Stimulated activated naive CD4-positive, alpha-beta T cell (primary cell): Measurements from ENCODE around the gene C20orf96.
A peak's percentile ranks its signal among the peaks of the same experiment; 100 is the strongest.
"Not testable (repeated sequence)": the region's sequence is repeated elsewhere in the genome, so short reads cannot be mapped to it uniquely, and the experiment has no call there.

Source experiments
- DNase-seq, 6 experiments: peaks; one replicate each; lab custom pipeline; 2025; lab: John Stamatoyannopoulos, UW

The C20orf96 gene

GRCh38 chr20:278607-279571, 11.7 kb downstream of the C20orf96 start:
- no peak for DNase-seq

- no peak for DNase-seq
Measured at GRCh38 chr20:278181-278580, 12.4 kb downstream of the C20orf96 start.

GRCh38 chr20:277496-277781, 13.1 kb downstream of the C20orf96 start:
- DNase-seq, result no peak

GRCh38 chr20:276620-277495, 13.7 kb downstream of the C20orf96 start:
- no peak for DNase-seq

DNA sequence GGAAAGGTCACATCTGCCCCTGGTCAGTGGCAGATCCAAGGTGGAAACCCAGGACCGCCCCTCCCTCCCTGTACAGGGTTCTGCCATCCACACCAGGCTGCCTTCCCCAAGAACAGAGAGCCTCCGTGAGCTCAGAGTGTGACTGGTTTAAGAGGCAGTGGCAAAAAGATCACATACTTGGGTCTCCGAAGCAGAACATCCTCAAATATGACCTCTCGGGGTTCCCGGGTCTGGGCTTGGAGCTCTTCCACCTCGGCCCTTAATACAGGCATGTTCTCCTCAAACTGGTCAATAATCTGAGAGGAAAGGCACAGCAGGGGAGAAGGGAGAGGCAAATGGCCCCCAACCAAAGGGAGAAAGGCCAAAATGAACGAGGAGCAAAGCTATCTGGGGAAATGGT, 14.8 kb downstream of the C20orf96 start:
- no peak for DNase-seq

DNA sequence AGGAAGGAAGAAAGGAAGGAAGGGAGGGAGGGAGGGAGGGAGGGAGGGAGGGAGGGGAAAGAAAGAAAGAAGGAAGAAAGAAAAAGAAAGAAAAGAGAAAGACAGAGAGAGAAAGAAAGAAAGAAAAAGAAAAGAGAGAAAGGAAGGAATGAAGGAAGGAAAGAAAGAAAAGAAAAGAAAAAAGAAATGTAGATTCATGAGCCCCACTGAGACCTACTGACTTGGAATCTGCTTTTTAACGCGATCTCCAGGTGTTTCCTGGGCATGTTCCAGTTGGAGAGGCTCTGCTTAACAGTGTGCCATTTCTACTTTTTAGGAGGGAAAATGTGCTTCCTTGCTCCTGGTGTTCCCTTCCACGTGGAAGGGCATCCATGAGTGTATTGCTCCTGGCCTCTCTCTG, 16.7 kb downstream of the C20orf96 start:
- DNase-seq, result no peak

DNA sequence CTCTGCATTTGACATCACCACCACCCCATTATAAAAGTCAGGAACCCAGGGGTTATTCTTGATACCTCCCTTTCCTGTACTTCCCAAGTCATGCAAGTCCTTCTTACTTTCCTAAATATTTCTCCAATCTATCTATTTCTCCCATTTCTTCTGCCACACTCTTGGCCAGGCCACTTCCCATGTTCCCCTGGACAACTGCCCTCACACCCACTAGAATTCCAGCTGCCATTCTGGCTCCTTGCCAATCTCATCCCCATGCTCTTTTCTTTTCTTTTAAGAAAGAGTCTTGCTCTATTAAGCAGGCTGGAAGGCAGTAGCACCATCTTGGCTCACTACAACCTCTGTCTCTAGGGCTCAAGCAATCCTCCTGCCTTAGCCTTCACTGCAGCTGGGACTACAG, 17.8 kb downstream of the C20orf96 start:
- no peak for DNase-seq

DNA sequence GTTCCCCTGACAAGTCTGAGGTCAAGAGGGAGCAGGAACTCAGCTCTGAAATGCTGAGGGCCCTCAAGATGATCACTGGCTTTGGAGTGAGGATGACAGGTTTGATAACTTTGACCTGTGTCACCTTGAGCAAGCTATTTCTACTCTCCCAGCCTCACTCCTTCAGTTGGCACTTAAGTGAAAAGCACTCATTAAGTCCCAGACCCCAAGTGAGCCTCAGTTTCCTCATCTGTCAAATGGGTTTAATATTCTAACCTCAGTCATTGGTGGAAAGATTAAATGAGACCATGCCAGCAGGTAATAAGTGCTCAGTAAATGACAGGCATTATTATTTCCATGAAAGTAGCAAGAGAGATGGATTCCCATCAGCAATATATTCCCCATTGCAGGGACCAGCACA, 19.0 kb downstream of the C20orf96 start:
- DNase-seq, result no peak

- no peak for DNase-seq
Measured at GRCh38 chr20:271069-271468, 19.5 kb downstream of the C20orf96 start.

DNA sequence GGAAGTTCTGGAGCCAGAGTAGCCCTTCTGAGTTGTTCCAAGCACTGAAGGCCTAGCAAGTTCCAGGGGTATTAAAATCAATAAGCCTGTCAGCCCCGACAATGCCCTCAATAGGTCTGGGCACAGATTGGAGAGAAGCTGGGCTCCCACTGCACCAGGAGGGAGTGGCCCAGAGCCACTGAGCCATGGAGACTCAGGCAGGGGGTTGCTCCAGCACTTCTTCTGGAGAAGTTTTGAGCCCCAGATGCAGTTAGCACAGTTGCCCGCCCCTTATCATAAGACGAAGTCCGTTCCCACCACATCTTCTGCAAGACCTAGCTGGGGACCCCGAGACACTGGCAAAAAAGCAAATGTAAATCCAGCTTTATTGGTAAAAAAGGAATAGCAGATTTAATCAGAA, 20.0 kb downstream of the C20orf96 start:
- DNase-seq, result no peak

DNA sequence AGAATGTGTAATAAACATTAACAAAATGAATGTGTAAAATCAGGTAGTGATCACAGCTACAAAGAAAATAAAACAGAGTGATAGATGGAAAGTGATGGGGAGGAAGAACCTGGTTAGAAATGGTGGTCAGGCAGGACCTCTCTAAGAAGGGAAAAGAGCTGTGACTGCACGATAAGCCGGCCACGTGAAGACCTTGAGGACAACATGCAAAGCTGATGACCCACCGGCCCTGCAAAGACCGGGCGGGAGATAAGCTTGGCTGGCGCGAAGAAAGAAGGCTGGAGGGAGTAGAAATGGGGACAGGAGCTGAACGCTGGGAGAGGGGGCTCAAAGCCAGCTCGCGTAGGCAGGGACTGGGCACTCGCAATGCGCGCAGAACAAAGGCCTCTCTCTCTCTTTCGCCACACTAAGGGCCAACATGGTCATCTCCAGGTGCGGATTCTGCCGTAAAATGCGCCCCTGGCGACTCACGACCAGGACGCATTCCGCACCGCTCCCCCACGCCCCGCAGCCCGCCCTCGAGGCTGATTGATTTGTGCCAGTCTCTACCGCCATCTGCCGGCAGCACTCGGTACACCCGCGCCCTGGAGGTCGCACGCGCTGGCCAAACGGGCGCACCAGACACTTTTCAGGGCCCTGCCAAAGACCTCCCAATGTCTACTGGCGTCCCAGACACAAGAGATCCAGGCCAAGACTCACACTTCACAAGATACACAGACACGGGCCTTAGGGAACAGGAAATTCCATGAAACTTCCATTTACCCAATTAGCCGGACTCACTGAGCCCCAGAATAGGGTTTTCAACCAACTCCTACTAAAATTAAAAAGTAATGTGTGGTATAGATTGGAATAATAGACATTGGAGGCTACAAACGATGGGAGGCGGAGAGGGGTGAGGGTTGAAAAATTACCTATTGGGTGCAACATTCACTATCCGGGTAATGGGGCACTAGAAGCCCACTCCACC, 23.7 kb downstream of the C20orf96 start:
- peak; percentile 66 to 88 (median 84) for DNase-seq

GRCh38 chr20:263701-264100, 26.8 kb downstream of the C20orf96 start:
- DNase-seq, result no peak

GRCh38 chr20:259981-260380, 30.6 kb downstream of the C20orf96 start:
- no peak for DNase-seq

DNA sequence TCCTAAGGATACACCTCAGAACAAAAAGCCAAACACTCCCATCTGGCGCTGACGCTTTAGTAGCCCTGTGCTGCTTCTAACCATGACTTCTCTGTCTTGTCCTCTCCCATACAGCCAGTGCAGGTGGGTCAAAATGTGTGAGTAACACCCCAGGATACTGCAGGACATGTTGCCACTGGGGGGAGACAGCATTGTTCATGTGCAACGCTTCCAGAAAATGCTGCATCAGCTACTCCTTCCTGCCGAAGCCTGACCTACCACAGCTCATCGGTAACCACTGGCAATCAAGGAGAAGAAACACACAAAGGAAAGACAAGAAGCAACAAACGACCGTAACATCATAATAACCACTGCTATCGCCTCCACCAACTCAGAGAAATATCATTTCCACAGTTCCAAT, 31.6 kb downstream of the C20orf96 start:
- DNase-seq, result no peak

GRCh38 chr20:258269-258858, 32.2 kb downstream of the C20orf96 start:
- DNase-seq, result no peak

GRCh38 chr20:257419-257818, 33.1 kb downstream of the C20orf96 start, which contains the start of gene DEFB132:
Gene DEFB132 (plus strand): TSS chr20:257724. CDS start chr20:257779, 55 bp downstream.
- no peak for DNase-seq

DNA sequence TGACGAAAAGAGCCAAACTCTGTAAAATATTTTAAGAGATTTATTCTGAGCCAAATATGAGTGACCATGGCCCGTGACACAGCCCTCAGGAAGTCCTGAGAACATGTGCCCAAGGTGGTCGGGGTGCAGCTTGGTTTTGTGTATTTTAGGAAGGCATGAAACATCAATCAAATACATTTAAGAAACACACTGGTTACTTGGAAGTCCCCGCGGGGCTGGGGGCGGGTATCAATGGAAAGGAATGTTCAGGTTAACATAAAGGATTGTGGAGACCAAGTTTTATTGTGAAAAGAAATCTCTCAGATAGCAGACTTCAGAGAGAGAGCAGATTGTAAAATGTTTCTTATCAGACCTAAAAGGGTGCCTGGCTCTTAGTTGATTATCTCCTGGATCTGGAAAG, 37.1 kb downstream of the C20orf96 start:
- DNase-seq, result not testable (repeated sequence)

DNA sequence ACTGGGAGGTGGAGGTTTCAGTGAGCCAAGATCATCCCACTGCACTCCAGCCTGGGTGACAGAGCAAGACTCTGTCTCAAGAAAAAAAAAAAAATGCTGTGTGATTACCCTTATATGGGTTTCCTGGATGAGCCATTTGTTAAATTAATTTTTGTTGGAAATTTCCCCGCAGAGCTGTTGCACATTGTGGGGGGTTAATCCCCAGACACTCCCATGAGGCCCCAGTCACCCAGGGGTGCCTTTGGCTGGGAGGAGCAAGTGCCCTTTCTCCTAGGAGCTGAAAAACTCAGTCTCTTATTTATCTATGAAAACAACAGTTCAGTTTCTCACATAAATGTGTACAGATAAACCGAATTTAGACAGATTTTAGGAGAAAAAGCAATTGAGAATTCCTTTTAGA, 37.7 kb downstream of the C20orf96 start:
- no peak for DNase-seq

DNA sequence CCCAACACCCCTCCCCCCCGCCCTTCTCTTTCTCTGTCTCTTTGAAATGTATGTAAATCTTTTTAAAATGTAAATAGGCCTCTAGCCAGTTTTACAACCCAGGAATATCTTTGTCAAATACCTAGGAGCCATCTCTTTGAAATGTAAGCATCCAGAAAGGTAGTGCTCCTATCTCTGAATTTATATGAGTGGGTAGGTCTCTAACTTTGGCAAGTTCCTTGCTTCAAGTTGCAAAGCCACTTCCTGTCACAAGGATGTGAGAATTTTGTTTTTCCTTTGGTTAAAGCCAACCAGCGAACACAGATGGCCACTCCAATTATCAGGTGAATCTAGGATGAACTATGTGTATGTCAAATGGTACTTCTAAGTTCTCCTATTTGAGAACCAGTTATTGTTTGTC, 39.2 kb downstream of the C20orf96 start:
- DNase-seq, result no peak

GRCh38 chr20:242905-243304, 47.6 kb downstream of the C20orf96 start:
- no peak for DNase-seq

DNA sequence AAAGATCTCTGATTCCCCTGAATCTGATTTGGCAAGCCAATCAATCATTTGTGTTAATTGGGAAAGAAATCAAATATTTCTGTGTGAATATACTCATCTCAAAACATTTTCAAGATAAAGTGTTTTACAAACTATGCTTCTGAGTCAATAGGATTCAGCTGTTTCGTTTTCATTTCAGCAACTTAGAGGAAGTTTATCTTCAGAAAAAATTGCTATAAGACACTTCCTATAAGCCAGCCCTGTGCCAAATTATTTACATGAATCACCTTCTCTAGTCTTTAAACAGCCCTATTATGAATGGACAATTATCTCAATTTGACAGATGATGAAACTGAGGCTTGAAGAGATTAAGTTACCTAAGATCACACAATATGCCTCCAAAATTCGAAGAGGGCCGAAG, 52.6 kb downstream of the C20orf96 start:
- peak in 1 of 6 experiments; percentile 19 for DNase-seq
